T47D (cell line): ENCODE data around the gene TPPP3.

ENCODE experiments used
- DNase-seq, 2 experiments: peaks; one replicate each; pipeline versions ENCODE4 v3.0.0 to v3.0.0-alpha.2; 2011 to 2012; ENCODE audit warnings: low read depth in 1 of 2, low spot score in 1 of 2
- JUND ChIP-seq: IDR thresholded peaks from 2 replicates; pipeline ENCODE4 v1.6.1; 2012; ENCODE audit warnings: low read depth
- in situ Hi-C: cut with HindIII; loops from 2 replicates; pipeline ENCODE4 v1.10.0; 2016; ENCODE audit warnings: low sequenced_read_pairs, low pct_unique_long_range_greater_than_20kb

TPPP3 gene

GRCh38 chr16:67430977-67431774 lies 37.9 kb upstream of the TPPP3 start, which contains the start of gene HSD11B2:
TSS of gene HSD11B2 (plus strand) at chr16:67431121. CDS start at chr16:67431249, 128 bp downstream.
- in situ Hi-C loops, result no loop called here
- no peak for TF ChIP-seq JUND
- DNase-seq, result peak; percentile 76 to 77

DNA sequence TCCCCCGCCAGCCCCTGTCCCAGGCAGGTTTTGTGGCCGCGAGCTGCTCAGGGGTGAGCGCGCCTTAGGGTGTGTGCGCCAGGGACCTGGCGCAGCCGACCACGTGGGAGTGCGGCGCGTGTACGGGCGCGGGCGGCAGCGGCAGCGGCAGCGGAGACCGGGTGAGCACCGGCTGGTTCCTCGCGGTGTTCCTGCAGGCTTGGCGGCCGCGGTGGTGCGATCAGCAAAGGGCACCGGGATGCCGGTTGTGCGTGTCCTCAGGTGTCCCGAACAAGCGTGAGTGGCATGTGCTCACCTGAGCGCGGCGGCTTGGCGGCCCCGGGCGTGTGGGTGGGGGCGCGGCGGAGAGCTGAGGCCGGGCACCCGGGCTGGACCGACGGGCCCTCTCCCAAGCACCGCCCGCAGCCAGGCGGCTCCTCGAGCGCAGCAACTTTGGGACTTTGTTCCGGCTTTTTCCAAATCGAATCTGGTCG lies 37.2 kb upstream of the TPPP3 start:
- peak in 1 of 2 experiments; percentile 71 for DNase-seq
- in situ Hi-C loops, result no loop called here

DNA sequence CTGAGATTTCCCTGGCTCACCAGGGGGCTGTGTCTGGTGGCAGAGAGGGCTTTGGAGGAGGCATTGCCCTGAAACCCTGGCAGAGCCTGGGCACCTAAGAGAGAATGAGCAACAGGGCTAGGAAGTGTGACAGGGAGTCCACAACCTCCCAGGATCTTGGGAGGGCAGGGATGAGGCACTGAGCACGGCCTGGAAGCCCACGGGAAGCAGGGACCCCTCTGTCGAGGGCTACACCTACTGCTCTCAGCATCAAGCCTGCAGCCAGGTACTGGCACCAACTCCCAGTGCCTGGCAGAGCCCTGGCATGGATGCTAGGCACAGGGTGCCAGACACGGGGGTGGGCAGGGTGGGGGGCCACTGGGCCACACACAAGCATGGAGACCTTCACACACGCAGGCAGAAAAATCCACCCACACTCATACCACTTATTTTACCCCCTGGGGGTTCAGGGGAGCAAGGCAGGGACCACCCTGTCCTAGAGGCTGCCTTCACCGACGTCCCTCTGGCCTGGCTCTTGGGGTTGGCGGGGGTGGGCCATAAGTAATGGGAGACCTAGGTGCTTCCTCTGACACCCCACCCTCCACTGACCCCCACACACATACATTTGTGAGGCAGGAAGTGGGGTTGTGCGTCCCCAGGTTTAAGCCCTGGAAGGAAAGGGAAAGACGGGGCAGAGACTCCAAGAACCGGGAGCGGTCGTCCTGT lies 36.7 kb upstream of the TPPP3 start:
- no peak for TF ChIP-seq JUND
- no peak for DNase-seq
- in situ Hi-C loops, result no loop called here

More for the DNA sequence above, 37.2 kb upstream of the TPPP3 start:
- no peak for TF ChIP-seq JUND

DNA sequence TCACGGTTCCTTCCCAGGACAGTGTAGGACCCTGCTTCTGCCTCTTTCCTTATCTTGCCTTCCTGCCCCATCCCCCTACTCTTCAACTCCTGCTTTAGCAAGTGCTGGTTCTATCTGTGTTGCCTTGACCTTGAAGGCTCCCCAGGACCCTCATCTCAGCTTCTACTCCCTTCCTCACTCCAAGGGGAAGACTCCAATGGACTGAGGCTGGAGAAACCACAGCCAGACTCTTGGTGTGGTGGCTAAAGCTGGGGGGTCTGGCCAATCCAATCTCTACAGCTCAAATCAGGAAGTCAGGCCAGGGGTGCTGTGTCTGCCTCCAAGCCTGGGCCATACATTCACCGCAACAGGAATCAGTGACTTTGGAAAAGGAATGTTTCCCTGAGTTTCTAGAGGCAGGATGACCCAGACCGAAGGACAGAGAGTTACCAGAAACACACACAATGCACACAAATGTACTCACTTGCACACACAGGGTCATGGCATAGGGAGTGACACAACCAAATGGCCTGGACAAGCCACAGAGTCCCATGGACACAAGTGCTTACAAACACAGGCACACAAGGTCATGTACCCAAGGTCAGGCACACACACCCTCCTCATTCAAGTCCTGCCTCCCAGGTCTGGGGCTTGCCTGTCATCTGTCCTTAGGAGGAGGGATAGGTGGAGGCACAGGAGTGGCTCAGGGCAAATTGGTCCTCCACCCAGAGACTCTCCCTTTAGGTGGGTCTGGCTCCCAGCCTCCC lies 35.9 kb upstream of the TPPP3 start:
- no peak for TF ChIP-seq JUND
- in situ Hi-C loops, result no loop called here
- DNase-seq, result no peak

DNA sequence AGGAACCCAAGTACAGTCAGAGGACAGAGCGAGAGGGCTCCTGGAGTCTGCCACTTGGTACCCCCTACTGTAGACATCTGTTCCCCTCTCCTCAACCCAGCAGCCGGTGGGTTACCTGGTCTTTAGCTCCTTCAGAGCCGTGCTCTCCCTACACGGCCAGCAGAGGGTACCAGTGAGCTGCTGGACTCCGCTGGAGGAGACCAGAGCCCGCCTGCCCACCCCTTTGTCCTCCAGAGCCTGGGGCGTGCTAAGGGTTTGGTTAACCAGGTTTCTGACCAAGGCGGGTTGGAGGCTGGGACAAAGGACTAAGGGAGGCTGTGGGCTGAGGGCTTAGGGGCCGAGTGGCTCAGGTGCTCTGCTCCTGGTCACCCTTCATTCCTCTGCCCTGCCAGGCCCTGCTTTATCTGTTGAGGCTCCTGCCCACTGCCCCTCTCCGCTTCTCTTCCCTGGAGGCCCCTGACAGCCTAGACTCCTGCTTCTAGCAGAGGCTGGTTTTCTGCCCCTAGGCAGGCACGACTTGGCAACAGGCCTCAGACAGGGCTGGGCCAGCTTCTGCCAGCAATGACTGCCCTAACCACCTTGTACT lies 34.9 kb upstream of the TPPP3 start:
- in situ Hi-C loops, result no loop called here
- DNase-seq, result peak; percentile 68 to 81
- no peak for TF ChIP-seq JUND

DNA sequence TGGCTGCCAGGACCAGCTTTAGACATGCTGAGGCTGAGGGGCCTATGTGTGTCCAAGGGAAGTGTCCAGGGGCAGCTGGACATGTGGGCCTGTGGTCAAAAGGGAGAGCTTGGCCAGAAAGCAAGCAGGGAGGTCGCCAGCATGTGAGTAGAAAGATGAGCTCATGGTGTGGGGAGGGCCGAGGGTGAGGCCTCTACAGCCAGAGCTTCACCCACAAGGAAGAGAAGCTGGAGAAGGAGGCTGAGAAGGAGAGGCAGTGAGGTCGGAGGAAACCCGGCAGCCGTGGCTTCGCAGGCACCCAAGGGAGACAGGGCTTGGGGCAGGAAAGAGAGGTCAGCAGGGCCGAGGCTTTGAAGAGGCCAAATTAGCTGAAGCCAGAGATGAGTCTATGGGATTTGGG lies 33.7 kb upstream of the TPPP3 start:
- in situ Hi-C loops, result no loop called here
- TF ChIP-seq JUND, result no peak
- no peak for DNase-seq

- TF ChIP-seq JUND, result no peak
- in situ Hi-C loops, result no loop called here
- DNase-seq, result no peak
These were observed 32.7 kb upstream of the TPPP3 start for GRCh38 chr16:67426022-67426421.

GRCh38 chr16:67425580-67425979 lies 32.3 kb upstream of the TPPP3 start:
- no peak for TF ChIP-seq JUND
- in situ Hi-C loops, result no loop called here
- DNase-seq, result no peak

DNA sequence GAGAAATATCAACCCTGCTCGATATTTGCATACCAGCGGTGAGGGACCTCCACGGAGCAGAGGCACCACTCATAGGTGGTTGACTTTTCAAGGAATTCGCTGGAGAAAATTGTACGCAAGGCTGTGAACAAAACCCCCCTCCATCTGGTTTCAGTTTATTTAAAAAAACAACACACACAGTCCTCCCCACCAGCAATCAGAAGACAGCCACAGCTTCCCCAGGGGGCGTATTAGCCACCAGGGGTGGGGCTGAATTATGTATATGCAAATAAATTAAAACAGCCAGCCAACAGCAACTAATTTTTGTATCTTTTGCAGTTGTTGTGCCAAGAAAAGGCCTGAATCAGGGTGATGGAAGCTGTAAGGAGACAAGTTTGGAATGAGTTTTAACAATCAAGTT lies 31.8 kb upstream of the TPPP3 start:
- TF ChIP-seq JUND, result no peak
- no peak for DNase-seq
- in situ Hi-C loops, result no loop called here

DNA sequence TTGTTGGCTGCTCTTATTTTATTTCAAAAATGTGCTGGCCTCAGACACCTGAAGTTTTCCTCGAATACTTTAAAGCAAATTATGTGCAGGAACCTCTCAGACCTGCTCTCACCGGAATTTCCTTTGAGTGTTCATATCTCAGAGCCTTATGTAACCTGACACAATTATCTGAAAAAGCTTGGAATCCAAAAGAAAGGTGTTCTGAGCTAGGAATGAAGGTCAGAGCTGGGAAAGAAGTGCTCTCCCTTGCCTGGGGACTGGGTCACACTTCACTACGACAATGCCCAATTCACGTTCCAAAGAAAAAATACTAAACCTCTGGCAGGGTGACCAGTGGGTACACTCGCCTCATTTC lies 30.9 kb upstream of the TPPP3 start:
- in situ Hi-C loops, result no loop called here
- no peak for TF ChIP-seq JUND
- DNase-seq, result no peak

- in situ Hi-C loops, result no loop called here
- no peak for DNase-seq
- TF ChIP-seq JUND, result no peak
These were observed 30.4 kb upstream of the TPPP3 start for GRCh38 chr16:67423611-67424260.

GRCh38 chr16:67423015-67423414 lies 29.7 kb upstream of the TPPP3 start:
- no peak for DNase-seq
- in situ Hi-C loops, result no loop called here
- TF ChIP-seq JUND, result no peak
